Keratinocyte (primary cell): ENCODE results near the gene WDR35. TPM values are rescaled to one million over a fixed set of nuclear protein-coding genes. Genes with fewer than 3 reads are reported as not detected.

Experiments used
- DNase-seq: peaks from one replicate; pipeline ENCODE4 v3.0.0-alpha.2; 2011; ENCODE audit warnings: low read depth, missing footprints, low spot score
- FAIRE-seq: peaks from 2 replicates; lab custom pipeline; 2011; peaks lifted over from hg19 to GRCh38; lab: Jason Lieb, UNC
- H2AFZ ChIP-seq: 2 replicates; pipeline ENCODE4 v1.6.0; 2012; ENCODE audit warnings: low read length, control low read depth, inconsistent platforms; ENCODE audit not compliant: control insufficient read depth
- H3K27ac ChIP-seq: 2 replicates; pipeline ENCODE4 v1.5.1; 2011; ENCODE audit warnings: low read length; ENCODE audit not compliant: control insufficient read depth, insufficient read depth
- H3K27me3 ChIP-seq: 3 replicates; pipeline ENCODE4 v1.6.0; 2011; ENCODE audit warnings: low read length; ENCODE audit not compliant: control insufficient read depth, insufficient read depth; ENCODE audit errors: extremely low read depth
- H3K36me3 ChIP-seq, 2 experiments: 2 replicates in 1 of 2; 3 replicates in 1 of 2; pipeline ENCODE4 v1.5.1; 2011; ENCODE audit warnings: low read length in 2 of 2, mild to moderate bottlenecking in 1 of 2; ENCODE audit not compliant: control insufficient read depth in 2 of 2, insufficient read depth in 2 of 2; ENCODE audit errors: extremely low read depth in 1 of 2
- H3K4me1 ChIP-seq: 3 replicates; pipeline ENCODE4 v1.5.1; 2011; ENCODE audit warnings: low read length; ENCODE audit not compliant: control insufficient read depth, insufficient read depth; ENCODE audit errors: extremely low read depth
- H3K4me2 ChIP-seq: 3 replicates; pipeline ENCODE4 v1.6.0; 2011; ENCODE audit warnings: low read depth, low read length; ENCODE audit not compliant: control insufficient read depth, insufficient read depth; ENCODE audit errors: extremely low read depth
- H3K4me3 ChIP-seq, 3 experiments: fragments of 200-600 bp in 1 of 3; sonication (generic) in 1 of 3; 2 replicates in 2 of 3; 3 replicates in 1 of 3; pipeline ENCODE4 v1.5.1; 2011 to 2016; ENCODE audit warnings: low read length in 3 of 3, mild to moderate bottlenecking in 3 of 3, control low read depth in 2 of 3, inconsistent platforms in 1 of 3, low read depth in 1 of 3, mixed read lengths in 1 of 3, mixed run types in 1 of 3, moderate library complexity in 1 of 3; ENCODE audit not compliant: control insufficient read depth in 2 of 3, insufficient read depth in 2 of 3; ENCODE audit errors: extremely low read depth in 1 of 3
- H3K79me2 ChIP-seq: 2 replicates; pipeline ENCODE4 v1.6.0; 2012; ENCODE audit warnings: low read length; ENCODE audit not compliant: control insufficient read depth, insufficient read depth
- H3K9ac ChIP-seq: 3 replicates; pipeline ENCODE4 v1.6.0; 2011; ENCODE audit warnings: low read length; ENCODE audit not compliant: control insufficient read depth, insufficient read depth; ENCODE audit errors: extremely low read depth
- H3K9me1 ChIP-seq: 3 replicates; pipeline ENCODE4 v1.6.0; 2011; ENCODE audit warnings: low read length; ENCODE audit not compliant: control insufficient read depth, insufficient read depth; ENCODE audit errors: extremely low read depth
- H3K9me3 ChIP-seq: 2 replicates; pipeline ENCODE4 v1.5.1; 2012; ENCODE audit warnings: low read depth, low read length; ENCODE audit not compliant: control insufficient read depth
- H4K20me1 ChIP-seq: 3 replicates; pipeline ENCODE4 v1.6.0; 2011; ENCODE audit warnings: low read length; ENCODE audit not compliant: control insufficient read depth, insufficient read depth; ENCODE audit errors: extremely low read depth
- CTCF ChIP-seq, 3 experiments: IDR thresholded peaks in 1 of 3; conservative IDR thresholded peaks in 1 of 3; optimal IDR thresholded peaks in 1 of 3; 2 replicates in 2 of 3; 3 replicates in 1 of 3; pipeline versions ENCODE3 to v1.5.1; 2011; ENCODE audit warnings: low read length in 3 of 3, mild to moderate bottlenecking in 3 of 3, moderate library complexity in 2 of 3, control low read depth in 1 of 3, inconsistent platforms in 1 of 3; ENCODE audit not compliant: insufficient read depth in 2 of 3; ENCODE audit errors: extremely low read depth in 1 of 3
- EZH2 ChIP-seq: IDR thresholded peaks from one replicate; pipeline ENCODE4 v1.6.1; 2012; ENCODE audit warnings: inconsistent platforms, mild to moderate bottlenecking, low read length, moderate library complexity
- dilution Hi-C: fragments of 300-500 bp; cut with MboI; formaldehyde crosslinking; loops from one replicate; pipeline ENCODE4 v1.7.0; 2020; ENCODE audit warnings: low sequenced_read_pairs; ENCODE audit not compliant: extremely low pct_ligation_motif_present
- polyA plus RNA-seq, 5 experiments: library from polyadenylated mRNA; depleted of rRNA in 3 of 5; stranded (reverse) in 3 of 5; stranded (forward) in 1 of 5; unstranded in 1 of 5; fragments of >200 nt; gene quantifications; 1 replicate in 1 of 5; 2 replicates in 3 of 5; 3 replicates in 1 of 5; pipeline versions ENCODE4 v1.2.1 to v1.2.3, GENCODE V29; 2011 to 2012; ENCODE audit warnings: missing spikeins in 2 of 5, low read depth in 1 of 5, low replicate concordance in 1 of 5

Gene WDR35
- polyA plus RNA-seq, 1 donor (not counting 4 experiments of a cell fraction or from before 2014, with no cell fraction given), result 8.8 TPM

DNA sequence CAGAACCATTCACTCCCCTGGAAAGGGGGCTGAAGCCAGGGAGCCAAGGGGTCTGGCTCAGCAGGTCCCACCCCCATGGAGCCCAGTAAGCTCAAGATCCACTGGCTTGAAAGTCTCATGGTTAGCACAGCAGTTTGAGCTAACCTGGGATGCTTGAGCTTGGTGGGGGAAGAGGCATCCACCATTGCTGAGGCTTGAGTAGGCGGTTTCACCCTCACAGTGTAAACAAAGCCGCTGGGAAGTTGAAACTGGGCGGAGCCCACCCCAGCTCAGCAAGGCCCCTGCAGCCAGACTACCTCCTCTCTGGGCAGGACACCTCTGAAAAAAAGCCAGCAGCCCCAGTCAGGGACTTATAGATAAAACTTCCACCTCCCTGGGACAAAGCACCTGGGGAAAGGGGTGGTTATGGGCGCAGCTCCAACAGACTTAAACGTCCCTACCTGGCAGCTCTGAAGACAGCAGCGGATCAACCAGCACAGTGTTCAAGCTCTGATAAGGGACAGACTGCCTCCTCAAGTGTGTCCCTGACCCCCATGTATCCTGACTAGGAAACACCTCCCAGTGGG is 73.4 kb downstream of the WDR35 start:
- Histone ChIP-seq H3K27me3 (no peaks in the 10 kb centered on the region), H3K4me3 (no peak overlapping the region), H2AFZ (no peak overlapping the region), H3K4me2 (no peak overlapping the region), H3K36me3 (no peaks in the 10 kb centered on the region), H3K9me3 (no peaks in the 10 kb centered on the region), H4K20me1 (no peaks in the 10 kb centered on the region), H3K4me1 (peaks cover 10% of the 10 kb centered on the region), H3K79me2 (no peaks in the 10 kb centered on the region), H3K27ac (no peak overlapping the region), H3K9ac (no peak overlapping the region), H3K9me1 (no peaks in the 10 kb centered on the region)
- TF ChIP-seq CTCF (optimal IDR thresholded peaks at IDR 0.05 in 1 of 3, IDR thresholded peaks at IDR 0.05 in 1 of 3, conservative IDR thresholded peaks at IDR 0.05 in 1 of 3; ENCODE audit: extremely low read depth in 1 of 3, insufficient read depth in 2 of 3, low read length in 3 of 3) (no peak), EZH2 (no peak)
- no peak for FAIRE-seq
- dilution Hi-C loops, result no loop called here
- no peak for DNase-seq

- no peak for FAIRE-seq
- TF ChIP-seq EZH2 (no peak), CTCF (optimal IDR thresholded peaks at IDR 0.05 in 1 of 3, IDR thresholded peaks at IDR 0.05 in 1 of 3, conservative IDR thresholded peaks at IDR 0.05 in 1 of 3; ENCODE audit: extremely low read depth in 1 of 3, insufficient read depth in 2 of 3, low read length in 3 of 3) (no peak)
- Histone ChIP-seq H4K20me1 (no peaks in the 10 kb centered on the region), H3K27ac (no peak overlapping the region), H3K27me3 (no peaks in the 10 kb centered on the region), H3K4me3 (no peak overlapping the region), H3K79me2 (no peaks in the 10 kb centered on the region), H2AFZ (no peak overlapping the region), H3K9me3 (no peaks in the 10 kb centered on the region), H3K9me1 (no peaks in the 10 kb centered on the region), H3K36me3 (no peaks in the 10 kb centered on the region), H3K9ac (no peak overlapping the region), H3K4me1 (peaks cover 21% of the 10 kb centered on the region), H3K4me2 (no peak overlapping the region)
- dilution Hi-C loops, result no loop called here
- no peak for DNase-seq
Observed at GRCh38 chr2:19914266-19914975, 75.5 kb downstream of the WDR35 start.
